Stomach (tissue), 19 donors: ENCODE results near the gene RFFL. TPM values are rescaled to one million over a fixed set of nuclear protein-coding genes. Genes with fewer than 3 reads are reported as not detected.
"Not testable (repeated sequence)": the region's sequence is repeated elsewhere in the genome, so short reads cannot be mapped to it uniquely, and the experiment has no call there.

Experiments
- DNase-seq, 2 donors: peaks; one replicate each; pipeline versions ENCODE4 v3.0.0 to v3.0.0-alpha.2; 2013 to 2019
- H3K27ac ChIP-seq, 5 donors: fragments of 200-600 bp in 4 of 5; sonication (generic) in 4 of 5; one replicate each; pipeline ENCODE4 v1.5.1; 2013 to 2019; ENCODE audit warnings: mild to moderate bottlenecking in 1 of 5, moderate library complexity in 1 of 5
- H3K27me3 ChIP-seq, 3 donors: fragments of 200-600 bp; sonication (generic); one replicate each; pipeline ENCODE4 v1.5.1; 2017 to 2019; ENCODE audit warnings: mixed run types in 1 of 3
- H3K36me3 ChIP-seq, 4 donors: fragments of 200-600 bp; sonication (generic); 1 replicate in 3 of 4; 2 replicates in 1 of 4; pipeline ENCODE4 v1.5.1; 2016 to 2019
- H3K4me1 ChIP-seq, 4 donors: fragments of 200-600 bp; sonication (generic); one replicate each; pipeline ENCODE4 v1.5.1; 2016 to 2019
- H3K4me3 ChIP-seq, 4 donors: fragments of 200-600 bp; sonication (generic) in 3 of 4; one replicate each; pipeline ENCODE4 v1.5.1; 2016 to 2019; ENCODE audit warnings: mild to moderate bottlenecking in 1 of 4
- H3K9me3 ChIP-seq, 4 donors: fragments of 200-600 bp; sonication (generic); one replicate each; pipeline ENCODE4 v1.5.1; 2016 to 2019
- CTCF ChIP-seq, 7 experiments: fragments of 450-650 bp in 4 of 7; fragments of 200-600 bp in 3 of 7; sonication (generic) in 3 of 7; IDR thresholded peaks; one replicate each; pipeline ENCODE4 v1.5.1; 2016 to 2019; ENCODE audit warnings: antibody characterized with exemption in 7 of 7, control low read depth in 2 of 7, mild to moderate bottlenecking in 1 of 7
- EP300 ChIP-seq: sonication (generic); formaldehyde crosslinking; IDR thresholded peaks from one replicate; pipeline ENCODE4 v1.6.1; 2017; ENCODE audit warnings: antibody characterized with exemption
- POLR2A ChIP-seq, 4 donors: fragments of 450-650 bp; IDR thresholded peaks; one replicate each; pipeline ENCODE4 v1.6.1; 2016; ENCODE audit warnings: antibody characterized with exemption in 4 of 4, control low read depth in 2 of 4, mild to moderate bottlenecking in 1 of 4, moderate library complexity in 1 of 4
- POLR2AphosphoS5 ChIP-seq, 3 donors: sonication (generic); formaldehyde crosslinking; IDR thresholded peaks; one replicate each; pipeline ENCODE4 v1.6.1; 2016; ENCODE audit warnings: antibody characterized with exemption in 3 of 3
- WGBS, 5 donors: extraction: QIAGEN DNeasy Blood & Tissue Kit in 3 of 5; methylation state at CpG; one replicate each; pipeline versions ENCODE4 v1.1.5 to v1.1.7; 2013 to 2018; 5-methylcytosine and 5-hydroxymethylcytosine counted together
- intact Hi-C: fragments of 100-400 bp; cut with DNase I; formaldehyde crosslinking; loops from one replicate; pipeline ENCODE4 v1.15.1; 2023; ENCODE audit warnings: low total_unique reads
- long read RNA-seq, 10 donors: transcript quantifications; one replicate each; lab custom pipeline, GENCODE V29; 2026
- polyA plus RNA-seq, 3 donors: library from polyadenylated mRNA; stranded (reverse); fragments of 200-250 nt; gene quantifications; one replicate each; pipeline ENCODE4 v1.2.3, GENCODE V29; 2013
- total RNA-seq, 5 donors: library from RNA; depleted of rRNA; stranded (reverse); fragments of >200 nt; gene quantifications; one replicate each; pipeline versions ENCODE4 v1.1.0 to v1.2.3, GENCODE V29; 2014 to 2016
- donor health status: healthy with polysubstance abuse.
- donor health status: Bipolar disorder and iron deficiency.
- donor health status: healthy.

The RFFL gene
- 10 to 100 TPM; 10.7 to 31.0 (median 20.4) TPM for total RNA-seq
- polyA plus RNA-seq = 10 to 100 TPM in 1 of 3 donors, 1 to 10 TPM in 2; 6.2 to 14.5 (median 7.2) TPM
- long read RNA-seq, donor 1, partial matches to known transcripts = 6 of 6 reads
- long read RNA-seq, donor 1, other reads (novel, unspliced or antisense) = 0 of 6 reads
- long read RNA-seq, donor 2 = 0 reads
- long read RNA-seq, donor 3 = 0 reads
- long read RNA-seq, donor 4 = 0 reads
- long read RNA-seq, donor 5 = 0 reads
- long read RNA-seq, donor 6, full-length matches to known transcripts = 3 of 3 reads
- long read RNA-seq, donor 6, partial matches to known transcripts = 0 of 3 reads
- long read RNA-seq, donor 6, other reads (novel, unspliced or antisense) = 0 of 3 reads
- long read RNA-seq, donor 7 = 0 reads
- long read RNA-seq, donor 8 = 0 reads
- long read RNA-seq, donor 9, partial matches to known transcripts = 18 of 18 reads
- long read RNA-seq, donor 9, other reads (novel, unspliced or antisense) = 0 of 18 reads
- long read RNA-seq, donor 10 = 0 reads

GRCh38 chr17:35063514-35064223 lies at the start of gene RFFL:
Gene RFFL, minus strand, starts transcription at chr17:35063707. Its CDS starts 37,154 bp downstream, at chr17:35026553.
- Histone ChIP-seq H3K36me3 (peaks cover 0 to 13% (median 4%) of the 10 kb centered on the region in 4 donors), H3K4me3 (peak within 1 kb of the TSS in 3 of 4 donors; percentile 6 to 25 (median 13)), H3K4me1 (peaks cover 9 to 53% (median 23%) of the 10 kb centered on the region in 4 donors), H3K9me3 (no peaks in the 10 kb centered on the region), H3K27ac (peak within 1 kb of the TSS; percentile 78 to 94 (median 88)), H3K27me3 (no peaks in the 10 kb centered on the region)
- intact Hi-C loops = no loop called here
- DNase-seq = peak; percentile 91 to 95
- no peak for TF ChIP-seq POLR2A (IDR thresholded peaks at IDR 0.05)
- TF ChIP-seq POLR2AphosphoS5 (IDR thresholded peaks at IDR 0.05) = peak; percentile 60 to 92 (median 85)
- no peak for TF ChIP-seq EP300
- no peak for TF ChIP-seq CTCF (IDR thresholded peaks at IDR 0.05)
- 3 to 14% (median 8%) methylated on average over 6 of the region's 6 CpGs for WGBS, 5 donors

GRCh38 chr17:35110791-35111190 lies 47.3 kb upstream of the RFFL start:
- H3K27me3 ChIP-seq, intact Hi-C loops, H3K9me3 ChIP-seq, H3K4me1 ChIP-seq, H3K4me3 ChIP-seq, DNase-seq, H3K27ac ChIP-seq: not testable (repeated sequence)
- H3K36me3 ChIP-seq = peaks cover 0 to 15% (median 14%) of the 10 kb centered on the region in 4 donors
- WGBS, 5 donors = 96 to 99% (median 97%) methylated on average over 17 of the region's 17 CpGs

GRCh38 chr17:35104844-35105450 lies 41.4 kb upstream of the RFFL start:
- 94 to 97% (median 96%) methylated on average over 5 of the region's 5 CpGs for WGBS, 5 donors
- no peaks in the 10 kb centered on the region for H3K27me3 ChIP-seq
- TF ChIP-seq POLR2A (IDR thresholded peaks at IDR 0.05) (no peak), CTCF (IDR thresholded peaks at IDR 0.05) (no peak), POLR2AphosphoS5 (IDR thresholded peaks at IDR 0.05) (no peak), EP300 (no peak)
- H3K27ac ChIP-seq = no peak overlapping the region
- DNase-seq = no peak
- H3K36me3 ChIP-seq = peaks cover 16 to 73% (median 71%) of the 10 kb centered on the region in 4 donors
- H3K9me3 ChIP-seq = no peaks in the 10 kb centered on the region
- H3K4me3 ChIP-seq = no peak overlapping the region
- no peaks in the 10 kb centered on the region for H3K4me1 ChIP-seq
- intact Hi-C loops = no loop called here

GRCh38 chr17:35103271-35103670 lies 39.8 kb upstream of the RFFL start:
- no peak for TF ChIP-seq EP300
- no peak for TF ChIP-seq POLR2A (IDR thresholded peaks at IDR 0.05)
- TF ChIP-seq POLR2AphosphoS5 (IDR thresholded peaks at IDR 0.05) = no peak
- no peak for TF ChIP-seq CTCF (IDR thresholded peaks at IDR 0.05)
- Histone ChIP-seq H3K27me3 (no peaks in the 10 kb centered on the region), H3K4me1 (no peaks in the 10 kb centered on the region), H3K36me3 (peaks cover 21 to 90% (median 85%) of the 10 kb centered on the region in 4 donors), H3K27ac (no peak overlapping the region), H3K4me3 (no peak overlapping the region), H3K9me3 (no peaks in the 10 kb centered on the region)
- intact Hi-C loops = no loop called here
- 84 to 94% (median 91%) methylated on average over 3 to 5 of the region's 5 CpGs for WGBS, 5 donors
- no peak for DNase-seq
